IPS DF 6.9 (cell line): ENCODE measurements around the gene CCT3.

ENCODE experiments used
- DNase-seq: peaks from one replicate; pipeline ENCODE4 v3.0.0-alpha.2; 2013; ENCODE audit warnings: low read depth, low spot score
- H3K27ac ChIP-seq: one replicate; pipeline ENCODE4 v1.5.1; 2013; ENCODE audit warnings: low read length, control low read depth
- H3K27me3 ChIP-seq: 2 replicates; pipeline ENCODE4 v1.6.1; 2013; ENCODE audit warnings: mild to moderate bottlenecking, low read length; ENCODE audit not compliant: control insufficient read depth, insufficient read depth
- H3K36me3 ChIP-seq: 2 replicates; pipeline ENCODE4 v1.6.1; 2013; ENCODE audit warnings: low read length; ENCODE audit not compliant: control insufficient read depth, insufficient read depth
- H3K4me1 ChIP-seq: 2 replicates; pipeline ENCODE4 v1.6.1; 2013; ENCODE audit warnings: low read length; ENCODE audit not compliant: control insufficient read depth, insufficient read depth
- H3K4me3 ChIP-seq: 2 replicates; pipeline ENCODE4 v1.5.1; 2013; ENCODE audit warnings: mild to moderate bottlenecking, low read length
- H3K9me3 ChIP-seq: 2 replicates; pipeline ENCODE4 v1.6.1; 2013; ENCODE audit warnings: low read length, inconsistent platforms; ENCODE audit not compliant: control insufficient read depth, insufficient read depth
- WGBS: extraction: QIAGEN DNeasy Blood & Tissue Kit; methylation state at CpG from one replicate; pipeline ENCODE4 v1.1.7; 2013; ENCODE audit warnings: mixed read lengths, missing lambda C conversion rate; ENCODE audit not compliant: insufficient read length, insufficient coverage; 5-methylcytosine and 5-hydroxymethylcytosine counted together

CCT3 gene

GRCh38 chr1:156260896-156261295, 77.2 kb downstream of the CCT3 start:
- Histone ChIP-seq H3K9me3 (no peaks in the 10 kb centered on the region), H3K27me3 (no peaks in the 10 kb centered on the region; the same call in 1 of the 2 replicates), H3K36me3 (peaks cover 61% of the 10 kb centered on the region), H3K4me3 (no peak overlapping the region), H3K4me1 (no peaks in the 10 kb centered on the region), H3K27ac (no peak overlapping the region)
- DNase-seq = no peak
- WGBS = no CpG with 5 or more reads among the region's 2 CpGs

GRCh38 chr1:156259805-156260204, 78.3 kb downstream of the CCT3 start:
- Histone ChIP-seq H3K9me3 (no peaks in the 10 kb centered on the region), H3K27me3 (no peaks in the 10 kb centered on the region; the same call in 1 of the 2 replicates), H3K27ac (no peak overlapping the region), H3K36me3 (peaks cover 52% of the 10 kb centered on the region), H3K4me1 (no peaks in the 10 kb centered on the region), H3K4me3 (no peak overlapping the region)
- WGBS = no CpG with 5 or more reads among the region's 3 CpGs
- DNase-seq = no peak
